ENCODE measurements around the gene PTGR3.

PTGR3 gene

GRCh38 chr18:75214766-75215510 is 6.0 kb upstream of the PTGR3 start:
- no peak for FAIRE-seq

GRCh38 chr18:75214332-75214690 is 5.4 kb upstream of the PTGR3 start:
- no peak for FAIRE-seq

- peak; percentile 29 for FAIRE-seq
Observed at GRCh38 chr18:75213611-75214331, 4.8 kb upstream of the PTGR3 start.

- no peak for FAIRE-seq
Observed at GRCh38 chr18:75212751-75213090, 3.8 kb upstream of the PTGR3 start.

GRCh38 chr18:75211953-75212750 is 3.2 kb upstream of the PTGR3 start:
- FAIRE-seq: no peak

- FAIRE-seq: no peak
Observed at GRCh38 chr18:75211626-75211952, 2.6 kb upstream of the PTGR3 start.

GRCh38 chr18:75211002-75211621 is 2.2 kb upstream of the PTGR3 start:
- no peak for FAIRE-seq

- FAIRE-seq: peak; percentile 93
Observed at GRCh38 chr18:75210274-75211001, 1.5 kb upstream of the PTGR3 start, which contains the start of gene TSHZ1. Gene TSHZ1, plus strand, starts transcription at chr18:75210797. Its CDS starts 1,080 bp downstream, at chr18:75211877.

GRCh38 chr18:75209951-75210258 is 966 bp upstream of the PTGR3 start:
- FAIRE-seq: no peak

GRCh38 chr18:75208836-75209128 is 157 bp downstream of the PTGR3 start:
- FAIRE-seq: no peak

- FAIRE-seq: no peak
Observed at GRCh38 chr18:75208155-75208835, 644 bp downstream of the PTGR3 start.

- FAIRE-seq: no peak
Observed at GRCh38 chr18:75207310-75208154, 1.4 kb downstream of the PTGR3 start.

- no peak for FAIRE-seq
Observed at GRCh38 chr18:75206452-75207309, 2.3 kb downstream of the PTGR3 start.

- no peak for FAIRE-seq
Observed at GRCh38 chr18:75205514-75206132, 3.3 kb downstream of the PTGR3 start.

GRCh38 chr18:75204732-75205513 is 4.0 kb downstream of the PTGR3 start:
- FAIRE-seq: no peak

GRCh38 chr18:75204269-75204731 is 4.6 kb downstream of the PTGR3 start:
- no peak for FAIRE-seq

- no peak for FAIRE-seq
Observed at GRCh38 chr18:75203416-75204268, 5.3 kb downstream of the PTGR3 start.
